ENCODE measurements around the gene FBXW7.

DNA sequence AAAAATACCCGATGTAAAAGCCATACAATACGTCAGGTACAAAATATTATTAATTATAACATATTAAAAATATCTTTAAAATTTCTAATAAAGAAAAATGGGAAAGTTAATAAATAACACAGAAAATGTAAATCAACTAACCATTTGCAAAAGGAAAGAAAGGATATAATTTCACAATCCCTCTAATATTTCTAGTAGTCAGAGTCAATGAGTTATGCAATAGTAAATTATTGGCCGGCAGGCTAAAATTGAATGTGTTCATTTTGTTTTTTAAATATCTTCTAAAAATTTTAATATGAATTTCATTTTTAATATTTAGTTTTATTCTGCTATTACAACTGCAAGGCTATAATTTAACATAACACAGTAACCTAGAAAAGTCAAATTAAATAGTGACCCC lies 155.7 kb downstream of the FBXW7 start:
- TF ChIP-seq CEBPB (IDR thresholded peaks at IDR 0.05), result no peak
- TF ChIP-seq EGR1 (IDR thresholded peaks at IDR 0.05), result no peak
- TF ChIP-seq TCF12 (IDR thresholded peaks at IDR 0.05; ENCODE audit: low read depth), result no peak
- no peak for TF ChIP-seq CREB1 (IDR thresholded peaks at IDR 0.05; ENCODE audit: low read depth)
- TF ChIP-seq YY1 (IDR thresholded peaks at IDR 0.05; ENCODE audit: low read depth), result no peak
- no peak for TF ChIP-seq TAF1 (IDR thresholded peaks at IDR 0.05; ENCODE audit: low read depth)
- TF ChIP-seq REST (IDR thresholded peaks at IDR 0.05; ENCODE audit: low read depth), result no peak
- no peak for TF ChIP-seq TEAD4 (IDR thresholded peaks at IDR 0.05)
- TF ChIP-seq, protein P1, sequence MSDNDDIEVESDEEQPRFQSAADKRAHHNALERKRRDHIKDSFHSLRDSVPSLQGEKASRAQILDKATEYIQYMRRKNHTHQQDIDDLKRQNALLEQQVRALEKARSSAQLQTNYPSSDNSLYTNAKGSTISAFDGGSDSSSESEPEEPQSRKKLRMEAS (IDR thresholded peaks at IDR 0.05), result no peak
